Gastroesophageal sphincter (tissue), 4 donors: ENCODE results near the gene ZKSCAN3. TPM values are rescaled to one million over a fixed set of nuclear protein-coding genes. Genes with fewer than 3 reads are reported as not detected.

Experiments
- ATAC-seq: fragments of 150-250 bp; one replicate; pipeline ENCODE4 v1.9.1; 2016; ENCODE audit warnings: mild to moderate bottlenecking, moderate library complexity
- H3K27ac ChIP-seq, 4 donors: fragments of 200-600 bp; sonication (generic) in 3 of 4; 1 replicate in 3 of 4; 2 replicates in 1 of 4; pipeline ENCODE4 v1.5.1; 2016 to 2019
- H3K27me3 ChIP-seq: fragments of 200-600 bp; sonication (generic); one replicate; pipeline ENCODE4 v1.5.1; 2019
- H3K36me3 ChIP-seq, 2 donors: fragments of 200-600 bp; sonication (generic); one replicate each; pipeline ENCODE4 v1.5.1; 2019; ENCODE audit warnings: control low read depth in 1 of 2
- H3K4me1 ChIP-seq, 3 donors: fragments of 200-600 bp; sonication (generic); 1 replicate in 2 of 3; 2 replicates in 1 of 3; pipeline ENCODE4 v1.5.1; 2016 to 2019; ENCODE audit warnings: control low read depth in 2 of 3
- H3K4me3 ChIP-seq, 2 donors: fragments of 200-600 bp; sonication (generic); one replicate each; pipeline ENCODE4 v1.5.1; 2019; ENCODE audit warnings: mild to moderate bottlenecking in 1 of 2, moderate library complexity in 1 of 2
- H3K9me3 ChIP-seq, 3 donors: fragments of 200-600 bp; sonication (generic); one replicate each; pipeline ENCODE4 v1.5.1; 2017 to 2019; ENCODE audit warnings: control low read depth in 2 of 3
- EP300 ChIP-seq: sonication (generic); formaldehyde crosslinking; IDR thresholded peaks from one replicate; pipeline ENCODE4 v1.6.1; 2017; ENCODE audit warnings: antibody characterized with exemption, mild to moderate bottlenecking
- POLR2A ChIP-seq, 2 donors: fragments of 450-650 bp; IDR thresholded peaks; one replicate each; pipeline ENCODE4 v1.6.1; 2017; ENCODE audit warnings: antibody characterized with exemption in 2 of 2, mild to moderate bottlenecking in 2 of 2, moderate library complexity in 1 of 2
- POLR2AphosphoS5 ChIP-seq: sonication (generic); formaldehyde crosslinking; IDR thresholded peaks from one replicate; pipeline ENCODE4 v1.6.1; 2017; ENCODE audit warnings: antibody characterized with exemption
- WGBS, 2 donors: methylation state at CpG; one replicate each; pipeline ENCODE4 v1.1.5; 2018; ENCODE audit warnings: low coverage in 1 of 2; 5-methylcytosine and 5-hydroxymethylcytosine counted together
- total RNA-seq, 4 donors: library from RNA; depleted of rRNA; stranded (reverse); fragments of >200 nt; gene quantifications; one replicate each; pipeline ENCODE4 v1.1.0, GENCODE V29; 2016
- TF ChIP-seq, protein P1 (sequence below), 4 experiments: fragments of 200-600 bp in 2 of 4; fragments of 450-650 bp in 2 of 4; sonication (generic) in 1 of 4; IDR thresholded peaks; one replicate each; pipeline ENCODE4 v1.5.1; 2017 to 2019; ENCODE audit warnings: antibody characterized with exemption in 4 of 4, mild to moderate bottlenecking in 2 of 4, moderate library complexity in 2 of 4

Gene ZKSCAN3
- total RNA-seq, 4 donors from 2014 or later = 4.4 to 9.8 (median 6.9) TPM

DNA sequence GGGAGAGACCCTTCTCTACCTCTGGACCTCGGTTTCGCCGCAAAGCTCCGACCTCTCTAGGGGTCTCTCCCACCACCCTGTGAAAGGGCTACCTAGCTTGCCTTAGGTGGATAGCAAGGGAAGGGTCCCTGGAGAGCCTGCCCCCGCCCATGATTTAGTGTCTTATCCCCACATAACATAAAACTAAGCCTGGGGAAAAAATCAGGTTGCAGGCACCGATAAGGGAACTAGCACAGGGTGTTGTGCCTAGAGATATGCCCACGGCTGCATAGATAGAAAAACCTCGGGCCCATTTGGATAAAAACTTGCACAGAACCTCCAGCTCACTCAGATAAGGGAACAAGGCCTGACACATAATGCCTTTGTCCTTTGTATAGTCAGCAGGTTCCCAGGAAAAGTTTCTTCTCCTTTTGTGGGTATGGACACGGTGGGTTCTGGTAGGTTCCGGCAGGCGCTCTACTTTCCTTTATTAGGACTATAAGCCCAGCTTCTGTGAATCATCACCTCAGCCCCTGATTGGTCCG lies 14.6 kb upstream of the ZKSCAN3 start:
- WGBS, 2 donors = 35 to 44% methylated on average over 6 to 10 of the region's 12 CpGs
- Histone ChIP-seq H3K27me3 (no peaks in the 10 kb centered on the region), H3K4me1 (peaks cover 6 to 26% (median 10%) of the 10 kb centered on the region in 3 donors), H3K4me3 (peak overlapping the region; percentile 73 to 81), H3K9me3 (no peaks in the 10 kb centered on the region), H3K36me3 (no peaks in the 10 kb centered on the region), H3K27ac (peak overlapping the region; percentile 97 to 98 (median 98))
- ATAC-seq = no peak
- no peak for TF ChIP-seq POLR2A (IDR thresholded peaks at IDR 0.05)
- no peak for TF ChIP-seq POLR2AphosphoS5
- TF ChIP-seq EP300 = no peak
- TF ChIP-seq, protein P1, sequence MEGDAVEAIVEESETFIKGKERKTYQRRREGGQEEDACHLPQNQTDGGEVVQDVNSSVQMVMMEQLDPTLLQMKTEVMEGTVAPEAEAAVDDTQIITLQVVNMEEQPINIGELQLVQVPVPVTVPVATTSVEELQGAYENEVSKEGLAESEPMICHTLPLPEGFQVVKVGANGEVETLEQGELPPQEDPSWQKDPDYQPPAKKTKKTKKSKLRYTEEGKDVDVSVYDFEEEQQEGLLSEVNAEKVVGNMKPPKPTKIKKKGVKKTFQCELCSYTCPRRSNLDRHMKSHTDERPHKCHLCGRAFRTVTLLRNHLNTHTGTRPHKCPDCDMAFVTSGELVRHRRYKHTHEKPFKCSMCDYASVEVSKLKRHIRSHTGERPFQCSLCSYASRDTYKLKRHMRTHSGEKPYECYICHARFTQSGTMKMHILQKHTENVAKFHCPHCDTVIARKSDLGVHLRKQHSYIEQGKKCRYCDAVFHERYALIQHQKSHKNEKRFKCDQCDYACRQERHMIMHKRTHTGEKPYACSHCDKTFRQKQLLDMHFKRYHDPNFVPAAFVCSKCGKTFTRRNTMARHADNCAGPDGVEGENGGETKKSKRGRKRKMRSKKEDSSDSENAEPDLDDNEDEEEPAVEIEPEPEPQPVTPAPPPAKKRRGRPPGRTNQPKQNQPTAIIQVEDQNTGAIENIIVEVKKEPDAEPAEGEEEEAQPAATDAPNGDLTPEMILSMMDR (IDR thresholded peaks at IDR 0.05) = no peak

DNA sequence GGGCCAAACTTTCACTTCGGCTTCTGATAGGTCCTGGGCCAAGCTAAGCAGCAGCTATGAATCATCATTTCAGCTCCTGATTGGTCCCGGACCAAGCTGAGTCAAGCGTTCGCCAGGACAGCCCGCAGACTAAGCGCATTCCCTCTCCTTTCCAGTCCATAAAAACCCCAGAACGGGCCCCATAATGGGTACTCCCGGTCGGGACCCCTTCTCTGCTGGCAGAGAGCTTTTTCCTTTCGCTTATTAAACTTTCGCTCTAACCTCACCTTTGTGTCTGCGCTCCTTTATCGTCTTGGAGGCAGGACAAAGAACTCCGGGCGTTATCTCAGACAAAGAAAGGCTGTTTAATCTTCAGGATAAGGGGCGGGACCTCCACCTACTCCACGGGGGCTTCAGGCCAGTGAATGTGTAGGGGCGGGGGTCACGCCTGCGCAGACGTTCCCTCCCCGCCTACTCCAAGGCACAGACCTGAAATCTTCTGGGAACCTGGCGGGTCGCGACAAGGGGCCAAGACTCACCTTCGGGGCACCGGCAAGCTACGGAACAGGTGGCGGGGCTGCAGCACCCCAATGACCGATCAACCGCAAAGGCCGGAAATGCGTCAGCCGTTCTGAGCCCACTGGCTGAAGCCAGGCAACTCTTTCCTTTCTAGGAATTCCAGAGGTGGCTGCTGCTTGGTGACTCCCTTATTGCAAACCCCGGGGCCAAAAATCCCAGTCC lies 14.0 kb upstream of the ZKSCAN3 start, which contains the start of gene ZSCAN31:
ZSCAN31 (minus strand) TSS at position 585 of the 720 bp plus-strand sequence. CDS start 6,465 bp downstream, outside the sequence.
- peak within 1 kb of the TSS; percentile 73 to 81 for H3K4me3 ChIP-seq
- 0% methylated on average over 1 to 15 of the region's 35 CpGs for WGBS, 2 donors
- no peaks in the 10 kb centered on the region for H3K9me3 ChIP-seq
- peak; percentile 92 for TF ChIP-seq POLR2AphosphoS5
- TF ChIP-seq, protein P1 (IDR thresholded peaks at IDR 0.05) = no peak
- peak; percentile 90 to 92 for TF ChIP-seq POLR2A (IDR thresholded peaks at IDR 0.05)
- peak within 1 kb of the TSS; percentile 97 to 98 (median 98) for H3K27ac ChIP-seq
- peak; percentile 97 for ATAC-seq
- H3K36me3 ChIP-seq = no peaks in the 10 kb centered on the region
- H3K4me1 ChIP-seq = peaks cover 6 to 26% (median 10%) of the 10 kb centered on the region in 3 donors
- H3K27me3 ChIP-seq = no peaks in the 10 kb centered on the region

DNA sequence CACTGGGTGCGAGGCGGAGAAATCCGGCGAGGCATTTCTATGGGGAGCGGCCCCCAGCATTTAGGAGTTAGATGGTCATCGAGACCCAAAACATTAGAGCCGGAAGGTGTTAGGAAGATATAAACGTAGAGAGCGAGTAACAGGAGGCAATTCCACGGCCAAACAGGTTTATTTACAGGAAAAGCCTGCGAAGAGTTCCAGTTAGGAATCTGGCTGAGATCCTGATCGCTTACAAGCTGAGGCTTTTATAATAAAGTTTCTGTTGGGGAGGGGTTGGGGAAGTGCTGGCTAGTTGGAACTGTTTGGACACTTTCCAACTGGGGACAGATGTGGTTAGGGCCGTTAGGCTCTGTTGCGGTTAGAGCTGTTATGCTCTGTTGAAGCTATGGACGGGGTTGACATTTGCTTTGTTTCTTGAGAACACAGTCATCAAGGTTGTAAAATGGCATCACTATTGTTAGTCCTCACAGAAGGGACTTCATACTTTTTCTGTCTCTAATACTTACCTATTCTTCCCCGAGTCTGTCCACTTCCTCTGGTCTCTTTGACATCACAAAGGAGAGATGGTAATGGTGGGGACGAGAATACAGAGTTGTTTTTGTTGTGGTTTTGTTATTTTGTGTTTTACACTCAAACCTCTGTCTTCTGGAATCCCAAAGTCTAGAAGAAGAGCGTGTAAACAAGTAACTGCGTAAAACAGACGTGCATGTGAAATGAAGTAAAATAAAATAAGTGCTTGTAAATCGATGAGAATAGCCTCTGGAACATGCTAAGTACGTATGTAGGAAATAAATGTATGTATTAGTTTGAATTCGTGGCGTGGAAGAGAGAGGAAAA lies 13.2 kb upstream of the ZKSCAN3 start:
- no peaks in the 10 kb centered on the region for H3K9me3 ChIP-seq
- 4% methylated on average over 18 to 24 of the region's 24 CpGs for WGBS, 2 donors

DNA sequence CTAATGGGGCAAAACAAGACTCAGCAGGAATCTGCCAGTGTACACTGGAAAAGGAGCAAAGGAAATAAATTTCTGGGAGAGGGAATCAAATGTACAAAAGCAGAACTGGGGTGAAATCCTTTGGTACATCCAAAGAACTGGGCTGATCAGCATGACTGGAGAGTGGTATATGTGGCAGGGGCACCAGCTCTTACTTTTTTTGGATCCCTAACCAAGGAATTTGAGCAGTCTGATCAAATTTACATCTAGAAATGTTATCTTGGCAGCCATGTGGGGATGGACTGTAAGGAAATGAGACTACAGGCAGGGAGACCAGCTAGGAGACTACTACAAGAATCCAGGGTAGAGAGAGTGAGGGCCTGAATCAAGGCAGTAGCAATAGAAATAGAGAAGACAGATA lies 12.6 kb upstream of the ZKSCAN3 start:
- no peak for ATAC-seq
- Histone ChIP-seq H3K4me3 (peak overlapping the region; percentile 73 to 81), H3K4me1 (peaks cover 6 to 26% (median 10%) of the 10 kb centered on the region in 3 donors), H3K36me3 (no peaks in the 10 kb centered on the region), H3K27me3 (no peaks in the 10 kb centered on the region), H3K9me3 (no peaks in the 10 kb centered on the region), H3K27ac (peak overlapping the region; percentile 97 to 98 (median 98))
- TF ChIP-seq POLR2A (IDR thresholded peaks at IDR 0.05) (no peak), EP300 (no peak), POLR2AphosphoS5 (no peak)
- TF ChIP-seq, protein P1 (IDR thresholded peaks at IDR 0.05) = no peak

More for the DNA sequence above, 13.2 kb upstream of the ZKSCAN3 start:
- TF ChIP-seq EP300 (no peak), POLR2AphosphoS5 (no peak), POLR2A (IDR thresholded peaks at IDR 0.05) (no peak)
- TF ChIP-seq, protein P1 (IDR thresholded peaks at IDR 0.05) = no peak
- Histone ChIP-seq H3K27me3 (no peaks in the 10 kb centered on the region), H3K27ac (peak overlapping the region; percentile 97 to 98 (median 98)), H3K4me3 (peak overlapping the region; percentile 73 to 81), H3K4me1 (peaks cover 6 to 26% (median 10%) of the 10 kb centered on the region in 3 donors), H3K36me3 (no peaks in the 10 kb centered on the region)
- peak; percentile 17 for ATAC-seq
